GM23338 (cell line): ENCODE measurements around the gene IL16.

Experiments
- CREB1 ChIP-seq: fragments of 250-450 bp; sonication (Bioruptor Pico); IDR thresholded peaks from 2 replicates; pipeline ENCODE4 v1.5.0; 2020; ENCODE audit warnings: low read depth, mild to moderate bottlenecking, moderate library complexity
- EZH2 ChIP-seq: fragments of 200-600 bp; sonication (generic); IDR thresholded peaks from one replicate; pipeline ENCODE4 v1.8.0; 2017; ENCODE audit warnings: antibody characterized with exemption, mild to moderate bottlenecking, low read depth; ENCODE audit not compliant: unreplicated experiment
- EZH2phosphoT487 ChIP-seq: fragments of 200-600 bp; sonication (generic); IDR thresholded peaks from one replicate; pipeline ENCODE4 v1.8.1; 2018; ENCODE audit warnings: antibody characterized with exemption; ENCODE audit not compliant: unreplicated experiment
- JUNB ChIP-seq: IDR thresholded peaks from one replicate; pipeline ENCODE4 v1.6.1; 2016; ENCODE audit warnings: antibody characterized with exemption; ENCODE audit not compliant: unreplicated experiment
- NANOG ChIP-seq: IDR thresholded peaks from 2 replicates; pipeline ENCODE4 v1.6.1; 2016; ENCODE audit warnings: antibody characterized with exemption, borderline replicate concordance
- POLR2AphosphoS5 ChIP-seq: IDR thresholded peaks from 2 replicates; pipeline ENCODE4 v1.6.1; 2016; ENCODE audit warnings: antibody characterized with exemption, low read depth
- STAT1 ChIP-seq: IDR thresholded peaks from one replicate; pipeline ENCODE4 v1.6.1; 2016; ENCODE audit warnings: antibody characterized with exemption; ENCODE audit not compliant: unreplicated experiment
- ZNF114 ChIP-seq: fragments of 250-450 bp; sonication (Bioruptor Pico); IDR thresholded peaks from 2 replicates; pipeline ENCODE4 v1.5.0; 2020; ENCODE audit warnings: mild to moderate bottlenecking, moderate library complexity
- ZNF331 ChIP-seq: fragments of 250-450 bp; sonication (Bioruptor Pico); IDR thresholded peaks from 2 replicates; pipeline ENCODE4 v1.5.0; 2020; ENCODE audit warnings: low read depth, mild to moderate bottlenecking, moderate library complexity
- TF ChIP-seq, protein P1 (sequence below), 2 experiments: fragments of 200-600 bp in 1 of 2; sonication (generic) in 1 of 2; conservative IDR thresholded peaks; 2 replicates each; pipeline versions ENCODE4 v1.5.1 to v1.6.1; 2016 to 2017; ENCODE audit warnings: antibody characterized with exemption in 2 of 2, low read depth in 2 of 2, mild to moderate bottlenecking in 2 of 2, moderate library complexity in 1 of 2
- TF ChIP-seq, protein P2 (sequence below): IDR thresholded peaks from one replicate; pipeline ENCODE4 v1.6.1; 2018; ENCODE audit warnings: antibody characterized with exemption; ENCODE audit not compliant: unreplicated experiment
- TF ChIP-seq, protein P3 (sequence below): IDR thresholded peaks from 2 replicates; pipeline ENCODE4 v1.6.1; 2016; ENCODE audit warnings: antibody characterized with exemption
- TF ChIP-seq, protein P4 (sequence below): fragments of 250-450 bp; sonication (Bioruptor Pico); IDR thresholded peaks from 2 replicates; pipeline ENCODE4 v1.5.0; 2020; ENCODE audit warnings: mild to moderate bottlenecking, moderate library complexity

DNA sequence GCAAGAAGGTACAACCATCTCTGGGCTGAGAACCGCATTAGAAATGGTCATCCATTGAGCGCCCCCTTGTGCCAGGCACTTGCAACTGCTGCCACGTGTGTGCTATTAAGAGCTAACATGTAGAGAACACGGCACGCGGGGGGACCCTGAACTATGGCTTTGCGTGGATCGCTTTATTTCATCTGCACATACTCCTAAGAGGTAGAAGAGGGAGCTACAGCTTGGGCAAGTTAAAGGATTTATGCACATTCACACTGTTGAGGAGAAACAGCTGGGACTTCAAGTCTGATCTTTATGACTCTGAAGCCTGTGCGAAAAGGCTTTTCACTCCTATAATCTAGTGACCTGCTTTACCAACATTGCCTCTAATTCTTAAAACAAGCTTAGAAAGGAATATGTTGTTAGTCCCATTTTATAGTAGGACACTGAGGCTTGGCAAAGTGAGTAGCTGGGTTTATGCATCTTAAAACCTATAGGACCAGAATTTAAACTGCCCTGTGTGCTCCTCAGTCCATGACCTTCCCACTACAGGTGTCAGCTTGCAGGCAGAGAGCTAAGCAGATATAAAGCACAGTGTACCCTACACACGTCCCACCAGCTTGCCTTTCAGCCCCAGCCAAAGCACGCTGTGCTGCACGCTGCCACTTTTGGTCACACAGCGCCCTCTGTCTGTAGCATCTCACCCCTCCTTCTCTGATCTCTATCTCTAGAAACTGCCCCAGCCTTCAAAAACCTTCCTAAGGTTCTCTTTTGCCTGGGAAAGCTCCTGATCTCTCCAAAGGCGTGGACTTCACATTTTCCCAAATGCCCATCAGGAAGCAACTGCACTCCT, 69.5 kb downstream of the IL16 start:
- TF ChIP-seq, protein P1, sequence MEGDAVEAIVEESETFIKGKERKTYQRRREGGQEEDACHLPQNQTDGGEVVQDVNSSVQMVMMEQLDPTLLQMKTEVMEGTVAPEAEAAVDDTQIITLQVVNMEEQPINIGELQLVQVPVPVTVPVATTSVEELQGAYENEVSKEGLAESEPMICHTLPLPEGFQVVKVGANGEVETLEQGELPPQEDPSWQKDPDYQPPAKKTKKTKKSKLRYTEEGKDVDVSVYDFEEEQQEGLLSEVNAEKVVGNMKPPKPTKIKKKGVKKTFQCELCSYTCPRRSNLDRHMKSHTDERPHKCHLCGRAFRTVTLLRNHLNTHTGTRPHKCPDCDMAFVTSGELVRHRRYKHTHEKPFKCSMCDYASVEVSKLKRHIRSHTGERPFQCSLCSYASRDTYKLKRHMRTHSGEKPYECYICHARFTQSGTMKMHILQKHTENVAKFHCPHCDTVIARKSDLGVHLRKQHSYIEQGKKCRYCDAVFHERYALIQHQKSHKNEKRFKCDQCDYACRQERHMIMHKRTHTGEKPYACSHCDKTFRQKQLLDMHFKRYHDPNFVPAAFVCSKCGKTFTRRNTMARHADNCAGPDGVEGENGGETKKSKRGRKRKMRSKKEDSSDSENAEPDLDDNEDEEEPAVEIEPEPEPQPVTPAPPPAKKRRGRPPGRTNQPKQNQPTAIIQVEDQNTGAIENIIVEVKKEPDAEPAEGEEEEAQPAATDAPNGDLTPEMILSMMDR (conservative IDR thresholded peaks at IDR 0.05; ENCODE audit: low read depth in 2 of 2): peak; percentile 92 to 97
- TF ChIP-seq, protein P2, sequence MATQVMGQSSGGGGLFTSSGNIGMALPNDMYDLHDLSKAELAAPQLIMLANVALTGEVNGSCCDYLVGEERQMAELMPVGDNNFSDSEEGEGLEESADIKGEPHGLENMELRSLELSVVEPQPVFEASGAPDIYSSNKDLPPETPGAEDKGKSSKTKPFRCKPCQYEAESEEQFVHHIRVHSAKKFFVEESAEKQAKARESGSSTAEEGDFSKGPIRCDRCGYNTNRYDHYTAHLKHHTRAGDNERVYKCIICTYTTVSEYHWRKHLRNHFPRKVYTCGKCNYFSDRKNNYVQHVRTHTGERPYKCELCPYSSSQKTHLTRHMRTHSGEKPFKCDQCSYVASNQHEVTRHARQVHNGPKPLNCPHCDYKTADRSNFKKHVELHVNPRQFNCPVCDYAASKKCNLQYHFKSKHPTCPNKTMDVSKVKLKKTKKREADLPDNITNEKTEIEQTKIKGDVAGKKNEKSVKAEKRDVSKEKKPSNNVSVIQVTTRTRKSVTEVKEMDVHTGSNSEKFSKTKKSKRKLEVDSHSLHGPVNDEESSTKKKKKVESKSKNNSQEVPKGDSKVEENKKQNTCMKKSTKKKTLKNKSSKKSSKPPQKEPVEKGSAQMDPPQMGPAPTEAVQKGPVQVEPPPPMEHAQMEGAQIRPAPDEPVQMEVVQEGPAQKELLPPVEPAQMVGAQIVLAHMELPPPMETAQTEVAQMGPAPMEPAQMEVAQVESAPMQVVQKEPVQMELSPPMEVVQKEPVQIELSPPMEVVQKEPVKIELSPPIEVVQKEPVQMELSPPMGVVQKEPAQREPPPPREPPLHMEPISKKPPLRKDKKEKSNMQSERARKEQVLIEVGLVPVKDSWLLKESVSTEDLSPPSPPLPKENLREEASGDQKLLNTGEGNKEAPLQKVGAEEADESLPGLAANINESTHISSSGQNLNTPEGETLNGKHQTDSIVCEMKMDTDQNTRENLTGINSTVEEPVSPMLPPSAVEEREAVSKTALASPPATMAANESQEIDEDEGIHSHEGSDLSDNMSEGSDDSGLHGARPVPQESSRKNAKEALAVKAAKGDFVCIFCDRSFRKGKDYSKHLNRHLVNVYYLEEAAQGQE: no peak
- TF ChIP-seq POLR2AphosphoS5 (no peak), EZH2phosphoT487 (no peak), EZH2 (no peak), NANOG (no peak), JUNB (no peak), CREB1 (CRISPR knock-in tag) (no peak), STAT1 (no peak), ZNF331 (CRISPR knock-in tag) (no peak), ZNF114 (CRISPR knock-in tag) (no peak)
- TF ChIP-seq, protein P3, sequence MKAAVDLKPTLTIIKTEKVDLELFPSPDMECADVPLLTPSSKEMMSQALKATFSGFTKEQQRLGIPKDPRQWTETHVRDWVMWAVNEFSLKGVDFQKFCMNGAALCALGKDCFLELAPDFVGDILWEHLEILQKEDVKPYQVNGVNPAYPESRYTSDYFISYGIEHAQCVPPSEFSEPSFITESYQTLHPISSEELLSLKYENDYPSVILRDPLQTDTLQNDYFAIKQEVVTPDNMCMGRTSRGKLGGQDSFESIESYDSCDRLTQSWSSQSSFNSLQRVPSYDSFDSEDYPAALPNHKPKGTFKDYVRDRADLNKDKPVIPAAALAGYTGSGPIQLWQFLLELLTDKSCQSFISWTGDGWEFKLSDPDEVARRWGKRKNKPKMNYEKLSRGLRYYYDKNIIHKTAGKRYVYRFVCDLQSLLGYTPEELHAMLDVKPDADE: no peak
- TF ChIP-seq, protein P4, sequence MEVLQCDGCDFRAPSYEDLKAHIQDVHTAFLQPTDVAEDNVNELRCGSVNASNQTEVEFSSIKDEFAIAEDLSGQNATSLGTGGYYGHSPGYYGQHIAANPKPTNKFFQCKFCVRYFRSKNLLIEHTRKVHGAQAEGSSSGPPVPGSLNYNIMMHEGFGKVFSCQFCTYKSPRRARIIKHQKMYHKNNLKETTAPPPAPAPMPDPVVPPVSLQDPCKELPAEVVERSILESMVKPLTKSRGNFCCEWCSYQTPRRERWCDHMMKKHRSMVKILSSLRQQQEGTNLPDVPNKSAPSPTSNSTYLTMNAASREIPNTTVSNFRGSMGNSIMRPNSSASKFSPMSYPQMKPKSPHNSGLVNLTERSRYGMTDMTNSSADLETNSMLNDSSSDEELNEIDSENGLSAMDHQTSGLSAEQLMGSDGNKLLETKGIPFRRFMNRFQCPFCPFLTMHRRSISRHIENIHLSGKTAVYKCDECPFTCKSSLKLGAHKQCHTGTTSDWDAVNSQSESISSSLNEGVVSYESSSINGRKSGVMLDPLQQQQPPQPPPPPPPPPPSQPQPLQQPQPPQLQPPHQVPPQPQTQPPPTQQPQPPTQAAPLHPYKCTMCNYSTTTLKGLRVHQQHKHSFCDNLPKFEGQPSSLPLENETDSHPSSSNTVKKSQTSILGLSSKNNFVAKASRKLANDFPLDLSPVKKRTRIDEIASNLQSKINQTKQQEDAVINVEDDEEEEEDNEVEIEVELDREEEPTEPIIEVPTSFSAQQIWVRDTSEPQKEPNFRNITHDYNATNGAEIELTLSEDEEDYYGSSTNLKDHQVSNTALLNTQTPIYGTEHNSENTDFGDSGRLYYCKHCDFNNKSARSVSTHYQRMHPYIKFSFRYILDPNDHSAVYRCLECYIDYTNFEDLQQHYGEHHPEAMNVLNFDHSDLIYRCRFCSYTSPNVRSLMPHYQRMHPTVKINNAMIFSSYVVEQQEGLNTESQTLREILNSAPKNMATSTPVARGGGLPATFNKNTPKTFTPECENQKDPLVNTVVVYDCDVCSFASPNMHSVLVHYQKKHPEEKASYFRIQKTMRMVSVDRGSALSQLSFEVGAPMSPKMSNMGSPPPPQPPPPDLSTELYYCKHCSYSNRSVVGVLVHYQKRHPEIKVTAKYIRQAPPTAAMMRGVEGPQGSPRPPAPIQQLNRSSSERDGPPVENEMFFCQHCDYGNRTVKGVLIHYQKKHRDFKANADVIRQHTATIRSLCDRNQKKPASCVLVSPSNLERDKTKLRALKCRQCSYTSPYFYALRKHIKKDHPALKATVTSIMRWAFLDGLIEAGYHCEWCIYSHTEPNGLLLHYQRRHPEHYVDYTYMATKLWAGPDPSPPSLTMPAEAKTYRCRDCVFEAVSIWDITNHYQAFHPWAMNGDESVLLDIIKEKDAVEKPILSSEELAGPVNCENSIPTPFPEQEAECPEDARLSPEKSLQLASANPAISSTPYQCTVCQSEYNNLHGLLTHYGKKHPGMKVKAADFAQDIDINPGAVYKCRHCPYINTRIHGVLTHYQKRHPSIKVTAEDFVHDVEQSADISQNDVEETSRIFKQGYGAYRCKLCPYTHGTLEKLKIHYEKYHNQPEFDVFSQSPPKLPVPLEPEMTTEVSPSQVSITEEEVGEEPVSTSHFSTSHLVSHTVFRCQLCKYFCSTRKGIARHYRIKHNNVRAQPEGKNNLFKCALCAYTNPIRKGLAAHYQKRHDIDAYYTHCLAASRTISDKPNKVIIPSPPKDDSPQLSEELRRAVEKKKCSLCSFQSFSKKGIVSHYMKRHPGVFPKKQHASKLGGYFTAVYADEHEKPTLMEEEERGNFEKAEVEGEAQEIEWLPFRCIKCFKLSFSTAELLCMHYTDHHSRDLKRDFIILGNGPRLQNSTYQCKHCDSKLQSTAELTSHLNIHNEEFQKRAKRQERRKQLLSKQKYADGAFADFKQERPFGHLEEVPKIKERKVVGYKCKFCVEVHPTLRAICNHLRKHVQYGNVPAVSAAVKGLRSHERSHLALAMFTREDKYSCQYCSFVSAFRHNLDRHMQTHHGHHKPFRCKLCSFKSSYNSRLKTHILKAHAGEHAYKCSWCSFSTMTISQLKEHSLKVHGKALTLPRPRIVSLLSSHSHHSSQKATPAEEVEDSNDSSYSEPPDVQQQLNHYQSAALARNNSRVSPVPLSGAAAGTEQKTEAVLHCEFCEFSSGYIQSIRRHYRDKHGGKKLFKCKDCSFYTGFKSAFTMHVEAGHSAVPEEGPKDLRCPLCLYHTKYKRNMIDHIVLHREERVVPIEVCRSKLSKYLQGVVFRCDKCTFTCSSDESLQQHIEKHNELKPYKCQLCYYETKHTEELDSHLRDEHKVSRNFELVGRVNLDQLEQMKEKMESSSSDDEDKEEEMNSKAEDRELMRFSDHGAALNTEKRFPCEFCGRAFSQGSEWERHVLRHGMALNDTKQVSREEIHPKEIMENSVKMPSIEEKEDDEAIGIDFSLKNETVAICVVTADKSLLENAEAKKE (CRISPR knock-in tag): no peak
